GM13976 (cell line): ENCODE measurements around the gene MORN1.

Experiments used
- DNase-seq: peaks from one replicate; pipeline ENCODE4 v3.0.0; 2012; ENCODE audit warnings: low spot score
- in situ Hi-C: fragments of 300-500 bp; cut with MboI; formaldehyde crosslinking; loops from one replicate; pipeline ENCODE4 v1.12.0; 2022; ENCODE audit warnings: low sequenced_read_pairs, mixed read lengths, inconsistent platforms; ENCODE audit not compliant: unreplicated experiment
- TF ChIP-seq, protein P1 (sequence below): IDR thresholded peaks from 2 replicates; pipeline ENCODE4 v1.5.1; 2012; ENCODE audit warnings: borderline replicate concordance, mild to moderate bottlenecking; ENCODE audit not compliant: insufficient read depth; ENCODE audit errors: extremely low read depth, missing control alignments, control extremely low read depth

The MORN1 gene

DNA sequence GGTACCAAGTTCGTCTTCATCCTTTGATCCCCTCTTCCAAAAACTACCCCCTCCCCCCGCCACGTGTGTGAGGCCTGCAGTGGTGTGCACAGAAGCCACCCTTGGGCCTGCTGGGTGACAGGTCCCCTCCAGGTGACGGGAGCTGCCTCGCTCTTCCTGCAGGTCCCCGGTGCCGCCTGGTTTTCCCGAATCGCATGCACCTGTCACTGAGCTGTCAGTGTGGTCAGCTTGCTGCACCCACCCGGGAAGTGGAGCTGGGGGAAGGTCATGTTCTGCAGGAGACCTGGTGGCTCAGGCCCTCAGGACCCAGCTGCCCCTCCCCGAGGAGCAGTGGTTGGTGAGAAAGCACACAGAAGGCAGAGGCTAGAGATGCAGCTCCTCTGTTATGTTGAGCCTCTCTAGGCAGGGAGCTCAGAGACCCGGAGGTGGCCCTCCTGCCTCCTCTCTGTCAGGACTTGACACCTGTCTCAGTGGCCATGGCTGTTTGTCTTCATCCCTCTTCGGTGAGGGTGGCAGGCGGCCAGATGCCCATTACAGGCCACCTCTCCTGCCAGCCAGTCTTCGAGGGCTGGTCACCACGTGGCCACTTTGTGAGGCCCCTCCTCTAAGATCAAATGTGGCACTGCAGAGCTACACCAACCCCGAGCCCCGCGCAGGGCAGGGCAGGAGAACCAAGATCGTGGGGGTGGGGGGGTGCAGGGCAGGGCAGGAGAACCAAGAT lies 102.4 kb downstream of the MORN1 start:
- DNase-seq: no peak
- in situ Hi-C loops: no loop called here
- TF ChIP-seq, protein P1, sequence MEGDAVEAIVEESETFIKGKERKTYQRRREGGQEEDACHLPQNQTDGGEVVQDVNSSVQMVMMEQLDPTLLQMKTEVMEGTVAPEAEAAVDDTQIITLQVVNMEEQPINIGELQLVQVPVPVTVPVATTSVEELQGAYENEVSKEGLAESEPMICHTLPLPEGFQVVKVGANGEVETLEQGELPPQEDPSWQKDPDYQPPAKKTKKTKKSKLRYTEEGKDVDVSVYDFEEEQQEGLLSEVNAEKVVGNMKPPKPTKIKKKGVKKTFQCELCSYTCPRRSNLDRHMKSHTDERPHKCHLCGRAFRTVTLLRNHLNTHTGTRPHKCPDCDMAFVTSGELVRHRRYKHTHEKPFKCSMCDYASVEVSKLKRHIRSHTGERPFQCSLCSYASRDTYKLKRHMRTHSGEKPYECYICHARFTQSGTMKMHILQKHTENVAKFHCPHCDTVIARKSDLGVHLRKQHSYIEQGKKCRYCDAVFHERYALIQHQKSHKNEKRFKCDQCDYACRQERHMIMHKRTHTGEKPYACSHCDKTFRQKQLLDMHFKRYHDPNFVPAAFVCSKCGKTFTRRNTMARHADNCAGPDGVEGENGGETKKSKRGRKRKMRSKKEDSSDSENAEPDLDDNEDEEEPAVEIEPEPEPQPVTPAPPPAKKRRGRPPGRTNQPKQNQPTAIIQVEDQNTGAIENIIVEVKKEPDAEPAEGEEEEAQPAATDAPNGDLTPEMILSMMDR: no peak

DNA sequence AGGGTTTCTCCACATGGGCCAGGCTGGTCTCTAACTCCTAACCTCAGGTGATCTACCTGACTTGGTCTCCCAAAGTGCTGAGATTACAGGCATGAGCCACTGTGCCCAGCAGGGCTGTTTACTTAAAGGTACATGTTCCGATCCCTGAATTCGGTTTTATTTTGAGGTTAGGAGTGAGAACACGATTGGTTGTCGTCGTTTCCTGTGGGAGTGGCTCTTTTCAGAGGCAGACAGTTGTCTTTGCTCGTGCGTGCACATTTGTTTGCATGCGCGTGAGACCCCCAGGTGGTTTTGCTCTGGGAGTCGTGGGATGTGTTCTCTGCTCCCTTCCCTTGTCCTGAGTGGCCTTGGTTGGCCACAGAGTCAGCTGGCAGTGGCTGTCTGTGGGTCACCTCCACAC lies 103.0 kb downstream of the MORN1 start:
- in situ Hi-C loops: no loop called here
- TF ChIP-seq, protein P1: no peak

DNA sequence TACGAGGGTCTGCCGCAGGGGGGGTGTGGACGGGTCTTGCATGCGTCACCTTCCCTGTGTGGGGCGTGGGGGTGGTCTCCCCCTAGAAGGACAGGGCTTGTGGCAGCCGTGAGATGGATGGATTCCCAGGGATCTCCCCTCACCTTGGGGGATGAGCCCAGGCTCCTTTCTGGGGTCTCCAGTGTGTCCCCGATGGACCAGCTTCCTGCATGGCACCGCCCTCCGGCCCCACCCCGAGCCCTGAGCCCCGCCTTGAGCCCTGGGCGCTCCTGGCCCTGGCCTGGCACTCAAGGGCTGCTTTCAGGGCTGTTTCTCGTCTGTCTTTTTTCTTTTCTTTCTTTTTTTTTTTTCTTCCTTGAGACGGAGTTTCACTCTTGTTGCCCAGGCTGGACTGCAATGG lies 103.7 kb downstream of the MORN1 start:
- TF ChIP-seq, protein P1: no peak
- in situ Hi-C loops: no loop called here
- DNase-seq: no peak

More for the DNA sequence above, 103.0 kb downstream of the MORN1 start:
- DNase-seq: no peak

DNA sequence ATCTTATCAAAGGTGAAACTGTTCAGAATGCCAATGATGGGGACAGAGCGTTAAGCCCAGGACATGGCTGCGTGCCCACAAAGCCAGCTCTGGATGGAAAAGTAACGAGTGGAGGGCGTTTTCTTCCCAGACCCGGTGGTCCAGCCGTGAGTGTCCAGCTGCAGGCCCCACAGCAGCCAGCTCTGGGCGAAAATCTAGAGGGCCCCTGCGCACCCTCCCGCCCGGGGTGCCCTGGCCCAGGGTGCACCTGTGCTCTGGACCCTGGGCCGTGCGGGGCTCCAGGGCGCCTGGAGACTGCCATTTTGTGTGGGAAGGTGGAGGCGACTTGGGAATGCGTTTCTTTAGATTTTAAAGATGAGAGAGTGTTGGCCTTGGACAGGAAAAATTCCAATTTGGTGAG lies 104.4 kb downstream of the MORN1 start:
- DNase-seq: no peak
- in situ Hi-C loops: no loop called here
- TF ChIP-seq, protein P1: no peak

DNA sequence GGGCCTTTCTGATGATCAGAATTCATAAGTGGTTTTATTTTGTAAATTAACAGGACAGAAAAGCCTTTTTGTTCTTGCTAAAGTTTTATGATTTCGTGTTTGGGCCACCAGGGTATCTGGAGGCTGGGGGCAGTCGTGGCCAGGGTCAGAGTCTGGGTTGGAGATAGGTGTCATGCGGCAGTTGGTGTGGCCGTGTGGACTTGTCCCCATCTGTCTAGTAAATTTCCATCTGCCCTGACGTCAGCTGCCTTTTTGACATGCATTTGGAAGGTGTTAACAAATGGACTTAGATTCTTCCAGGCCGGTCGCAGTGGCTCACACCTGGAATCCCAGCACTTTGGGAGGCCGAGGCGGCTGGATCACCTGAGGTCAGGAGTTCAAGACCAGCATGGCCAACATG lies 106.4 kb downstream of the MORN1 start:
- TF ChIP-seq, protein P1: no peak
- no peak for DNase-seq
- in situ Hi-C loops: no loop called here

DNA sequence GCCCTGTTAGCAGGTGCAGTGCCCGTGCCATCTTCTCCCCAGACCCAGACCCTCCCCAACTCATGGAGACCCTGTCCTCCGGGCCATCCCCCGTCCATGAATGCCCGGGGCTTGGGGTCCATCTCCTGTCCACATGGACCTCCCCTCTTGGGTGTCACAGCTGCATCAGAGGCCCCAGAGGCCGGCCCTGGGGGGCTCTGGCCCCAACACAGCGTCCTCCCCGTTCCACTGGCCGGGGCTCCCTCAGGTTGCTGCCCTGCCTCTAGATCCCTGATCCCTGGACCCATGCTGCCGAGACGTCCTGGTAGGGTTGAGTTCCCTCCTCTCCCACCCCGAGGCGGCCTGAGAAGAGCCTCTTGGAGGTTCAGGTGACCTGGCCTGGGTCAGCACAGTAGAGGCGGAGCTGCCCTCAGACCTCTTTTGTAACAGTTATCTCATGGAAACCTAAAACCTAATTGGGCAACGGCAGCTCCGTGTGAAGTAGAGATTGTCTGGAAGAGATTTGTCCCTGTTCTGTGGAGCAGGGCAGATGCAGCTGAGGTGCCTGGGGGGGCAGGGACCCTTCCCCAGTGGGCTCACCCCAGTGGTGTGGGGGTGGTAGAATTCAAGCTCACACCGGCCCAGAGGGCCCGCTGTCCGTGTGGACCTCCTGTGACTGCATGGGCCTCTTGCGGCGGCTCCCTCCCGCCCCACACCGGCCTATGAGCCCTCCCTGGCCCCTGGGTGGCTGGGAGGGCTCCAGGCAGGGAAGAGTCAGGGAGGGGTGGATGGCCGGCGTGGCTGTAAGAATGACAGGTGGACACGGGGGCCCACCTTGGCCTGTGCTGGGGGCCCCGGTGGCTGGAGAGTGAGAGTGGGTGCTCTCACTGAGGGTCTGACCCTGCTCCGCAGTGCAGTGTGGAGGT lies 107.1 kb downstream of the MORN1 start:
- TF ChIP-seq, protein P1: no peak
- in situ Hi-C loops: no loop called here
- no peak for DNase-seq
